ENCODE results near the gene DEPDC5. TPM values are rescaled to one million over a fixed set of nuclear protein-coding genes. Genes with fewer than 3 reads are reported as not detected.

DEPDC5 gene
- total RNA-seq, 4 donors from 2014 or later = 25.9 to 86.4 (median 45.6) TPM

- DNase-seq = no peak
- Histone ChIP-seq H3K36me3 (peaks cover 0 to 33% (median 9%) of the 10 kb centered on the region in 4 donors), H3K4me3 (no peak overlapping the region), H3K27ac (no peak overlapping the region), H3K27me3 (no peaks in the 10 kb centered on the region), H3K4me1 (no peaks in the 10 kb centered on the region), H3K9me3 (no peaks in the 10 kb centered on the region)
- in situ Hi-C loops (cut with MboI; ENCODE audit: low pct_ligation_motif_present in 1 of 4, low pct_unique_long_range_greater_than_20kb in 1 of 4, low sequenced_read_pairs in 3 of 4) (no loop called here), intact Hi-C loops (cut with DNase I; ENCODE audit: low total_unique reads) (no loop called here)
- 97 to 100% methylated on average over 1 of the region's 1 CpG for WGBS, 2 donors (ENCODE audit: low coverage in 1 of 2)
- no peak for TF ChIP-seq POLR2AphosphoS5 (IDR thresholded peaks at IDR 0.05)
- TF ChIP-seq POLR2A (IDR thresholded peaks at IDR 0.05) = no peak
- TF ChIP-seq, protein P1, sequence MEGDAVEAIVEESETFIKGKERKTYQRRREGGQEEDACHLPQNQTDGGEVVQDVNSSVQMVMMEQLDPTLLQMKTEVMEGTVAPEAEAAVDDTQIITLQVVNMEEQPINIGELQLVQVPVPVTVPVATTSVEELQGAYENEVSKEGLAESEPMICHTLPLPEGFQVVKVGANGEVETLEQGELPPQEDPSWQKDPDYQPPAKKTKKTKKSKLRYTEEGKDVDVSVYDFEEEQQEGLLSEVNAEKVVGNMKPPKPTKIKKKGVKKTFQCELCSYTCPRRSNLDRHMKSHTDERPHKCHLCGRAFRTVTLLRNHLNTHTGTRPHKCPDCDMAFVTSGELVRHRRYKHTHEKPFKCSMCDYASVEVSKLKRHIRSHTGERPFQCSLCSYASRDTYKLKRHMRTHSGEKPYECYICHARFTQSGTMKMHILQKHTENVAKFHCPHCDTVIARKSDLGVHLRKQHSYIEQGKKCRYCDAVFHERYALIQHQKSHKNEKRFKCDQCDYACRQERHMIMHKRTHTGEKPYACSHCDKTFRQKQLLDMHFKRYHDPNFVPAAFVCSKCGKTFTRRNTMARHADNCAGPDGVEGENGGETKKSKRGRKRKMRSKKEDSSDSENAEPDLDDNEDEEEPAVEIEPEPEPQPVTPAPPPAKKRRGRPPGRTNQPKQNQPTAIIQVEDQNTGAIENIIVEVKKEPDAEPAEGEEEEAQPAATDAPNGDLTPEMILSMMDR (IDR thresholded peaks at IDR 0.05) = no peak
- TF ChIP-seq EP300 (IDR thresholded peaks at IDR 0.05; ENCODE audit: low read depth) = no peak
Measured at GRCh38 chr22:31896472-31896871, 142.7 kb downstream of the DEPDC5 start.

DNA sequence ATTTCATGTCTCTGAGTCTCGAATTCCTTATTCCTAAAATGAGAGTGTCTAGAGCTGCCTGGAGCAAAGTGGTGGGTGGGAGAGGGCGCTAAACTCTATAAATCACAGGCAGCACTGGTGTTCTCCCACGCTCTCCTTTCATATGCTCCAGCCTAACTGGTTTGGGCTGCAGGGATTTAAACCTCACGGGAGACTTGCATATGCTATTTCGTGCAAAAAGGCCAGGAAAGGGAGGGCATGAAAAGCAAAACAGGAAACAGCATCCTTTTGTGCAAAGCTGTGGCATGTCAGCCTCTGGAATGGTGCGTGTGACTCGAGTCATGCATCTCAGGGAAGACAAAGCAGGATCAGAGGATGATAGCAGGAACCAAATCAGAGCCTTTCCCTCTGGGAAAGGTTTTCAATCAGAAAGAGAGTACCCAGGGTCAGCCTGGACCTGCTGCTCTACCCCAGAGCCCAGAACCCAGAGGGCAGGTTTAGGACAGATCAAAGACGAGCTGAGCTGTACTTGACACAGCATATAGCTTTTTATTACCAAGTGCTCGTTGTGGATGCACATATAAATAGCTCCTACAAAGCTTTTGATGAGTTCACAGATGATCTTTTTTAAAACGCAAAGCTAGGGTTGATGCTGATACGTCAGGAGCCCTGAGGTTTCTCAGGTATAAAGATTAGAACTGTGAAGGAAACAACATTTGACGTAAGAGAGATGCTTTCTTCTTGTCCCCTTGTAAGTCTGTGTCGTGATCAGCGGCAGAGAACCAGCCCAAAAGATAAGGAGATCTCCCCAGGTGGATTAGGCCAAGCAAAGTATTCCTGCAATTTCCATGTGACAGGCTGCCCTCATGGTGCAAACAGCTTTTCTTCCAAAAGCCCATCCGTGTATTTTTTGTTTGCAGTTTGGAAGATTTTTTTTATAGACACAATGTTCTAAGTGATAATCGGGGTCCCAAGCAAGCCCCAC lies 144.3 kb downstream of the DEPDC5 start:
- no peak overlapping the region for H3K27ac ChIP-seq
- no peak overlapping the region for H3K4me3 ChIP-seq
- H3K27me3 ChIP-seq = no peaks in the 10 kb centered on the region
- intact Hi-C loops (cut with DNase I; ENCODE audit: low total_unique reads) (no loop called here), in situ Hi-C loops (cut with MboI; ENCODE audit: low pct_ligation_motif_present in 1 of 4, low pct_unique_long_range_greater_than_20kb in 1 of 4, low sequenced_read_pairs in 3 of 4) (no loop called here)
- H3K36me3 ChIP-seq = peaks cover 0 to 45% (median 11%) of the 10 kb centered on the region in 4 donors
- H3K4me1 ChIP-seq = no peaks in the 10 kb centered on the region
- TF ChIP-seq EP300 (IDR thresholded peaks at IDR 0.05; ENCODE audit: low read depth) (no peak), POLR2AphosphoS5 (IDR thresholded peaks at IDR 0.05) (no peak), POLR2A (IDR thresholded peaks at IDR 0.05) (no peak)
- TF ChIP-seq, protein P1 (IDR thresholded peaks at IDR 0.05) = no peak
- 81 to 97% methylated on average over 10 to 16 of the region's 16 CpGs for WGBS, 2 donors (ENCODE audit: low coverage in 1 of 2)
- no peaks in the 10 kb centered on the region for H3K9me3 ChIP-seq
- DNase-seq = no peak

DNA sequence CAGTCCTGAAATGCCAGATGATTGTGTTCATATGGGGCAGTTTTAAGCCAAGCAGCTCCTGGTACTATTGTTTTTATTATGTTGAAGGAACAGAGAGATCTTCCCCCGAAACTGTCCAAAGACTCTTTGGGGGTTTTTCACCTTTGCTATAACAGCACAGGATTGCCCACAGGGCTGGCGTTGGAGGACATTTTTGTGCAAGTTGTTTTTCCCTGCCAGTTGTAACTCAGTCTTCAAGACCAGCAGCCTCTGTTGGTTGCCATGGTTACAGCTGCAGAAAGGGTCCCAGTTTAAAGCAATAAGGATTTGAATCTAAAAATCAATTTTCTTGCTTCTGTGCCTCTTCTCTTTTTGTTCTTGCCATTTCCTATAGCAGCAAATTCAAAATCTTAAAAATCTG lies 145.1 kb downstream of the DEPDC5 start:
- no peaks in the 10 kb centered on the region for H3K9me3 ChIP-seq
- no peak for DNase-seq
- no peak overlapping the region for H3K4me3 ChIP-seq
- 84% methylated on average over 2 of the region's 2 CpGs; no CpG with 5 or more reads in 1 of the 2 donors for WGBS, 2 donors (ENCODE audit: low coverage in 1 of 2)
- TF ChIP-seq POLR2A (IDR thresholded peaks at IDR 0.05) = no peak
- no peak for TF ChIP-seq EP300 (IDR thresholded peaks at IDR 0.05; ENCODE audit: low read depth)
- no peak for TF ChIP-seq POLR2AphosphoS5 (IDR thresholded peaks at IDR 0.05)
- TF ChIP-seq, protein P1 (IDR thresholded peaks at IDR 0.05) = no peak
- peaks cover 0 to 48% (median 9%) of the 10 kb centered on the region in 4 donors for H3K36me3 ChIP-seq
- H3K4me1 ChIP-seq = no peaks in the 10 kb centered on the region
- in situ Hi-C loops (cut with MboI; ENCODE audit: low pct_ligation_motif_present in 1 of 4, low pct_unique_long_range_greater_than_20kb in 1 of 4, low sequenced_read_pairs in 3 of 4) (no loop called here), intact Hi-C loops (cut with DNase I; ENCODE audit: low total_unique reads) (no loop called here)
- H3K27me3 ChIP-seq = no peaks in the 10 kb centered on the region
- H3K27ac ChIP-seq = no peak overlapping the region

GRCh38 chr22:31899669-31900068 lies 145.8 kb downstream of the DEPDC5 start:
- Histone ChIP-seq H3K27ac (no peak overlapping the region), H3K36me3 (peaks cover 0 to 49% (median 9%) of the 10 kb centered on the region in 4 donors), H3K4me3 (no peak overlapping the region), H3K4me1 (no peaks in the 10 kb centered on the region), H3K9me3 (no peaks in the 10 kb centered on the region), H3K27me3 (no peaks in the 10 kb centered on the region)
- 94% methylated on average over 4 of the region's 4 CpGs; no CpG with 5 or more reads in 1 of the 2 donors for WGBS, 2 donors (ENCODE audit: low coverage in 1 of 2)
- TF ChIP-seq POLR2AphosphoS5 (IDR thresholded peaks at IDR 0.05) (no peak), EP300 (IDR thresholded peaks at IDR 0.05; ENCODE audit: low read depth) (no peak), POLR2A (IDR thresholded peaks at IDR 0.05) (no peak)
- TF ChIP-seq, protein P1 (IDR thresholded peaks at IDR 0.05) = no peak
- no peak for DNase-seq
- intact Hi-C loops (cut with DNase I; ENCODE audit: low total_unique reads) = no loop called here
- in situ Hi-C loops (cut with MboI; ENCODE audit: low pct_ligation_motif_present in 1 of 4, low pct_unique_long_range_greater_than_20kb in 1 of 4, low sequenced_read_pairs in 3 of 4) = no loop called here

All from transverse colon (tissue), 4 donors.